Measurements from ENCODE around the gene BUB3. TPM values are rescaled to one million over a fixed set of nuclear protein-coding genes. Genes with fewer than 3 reads are reported as not detected.

BUB3 gene
- total and polyA plus RNA-seq, 8 donors = 33.4 to 160 (median 62.4) TPM

GRCh38 chr10:123150986-123151736 is 3.0 kb upstream of the BUB3 start:
- peaks cover 22 to 75% (median 60%) of the 10 kb centered on the region in 4 donors for H3K4me1 ChIP-seq
- 3 to 7% (median 4%) methylated on average over 38 to 56 of the region's 56 CpGs for WGBS, 5 donors
- no peak overlapping the region for H3K27ac ChIP-seq
- peaks cover 51 to 75% (median 69%) of the 10 kb centered on the region in 3 donors for H3K27me3 ChIP-seq
- peak overlapping the region in 3 of 4 donors; percentile 10 to 40 (median 28) for H3K4me3 ChIP-seq
- peaks cover 0 to 5% (median 2%) of the 10 kb centered on the region in 4 donors for H3K36me3 ChIP-seq
- no peaks in the 10 kb centered on the region for H3K9me3 ChIP-seq
- intact Hi-C loops (cut with DNase I; ENCODE audit: low total_unique reads) = no loop called here
- no peak for TF ChIP-seq EP300 (IDR thresholded peaks at IDR 0.05)
- no peak for TF ChIP-seq CTCF (IDR thresholded peaks at IDR 0.05)
- no peak for TF ChIP-seq POLR2A (IDR thresholded peaks at IDR 0.05)
- no peak for TF ChIP-seq POLR2AphosphoS5 (IDR thresholded peaks at IDR 0.05)
- DNase-seq = peak in 1 of 2 donors; percentile 48

GRCh38 chr10:123151737-123152135 is 2.5 kb upstream of the BUB3 start:
- H3K27ac ChIP-seq = no peak overlapping the region
- intact Hi-C loops (cut with DNase I; ENCODE audit: low total_unique reads) = no loop called here
- peaks cover 0 to 10% (median 7%) of the 10 kb centered on the region in 4 donors for H3K36me3 ChIP-seq
- no peaks in the 10 kb centered on the region for H3K9me3 ChIP-seq
- H3K27me3 ChIP-seq = peaks cover 47 to 70% (median 63%) of the 10 kb centered on the region in 3 donors
- DNase-seq = no peak
- TF ChIP-seq POLR2AphosphoS5 (IDR thresholded peaks at IDR 0.05) (no peak), EP300 (IDR thresholded peaks at IDR 0.05) (no peak), CTCF (IDR thresholded peaks at IDR 0.05) (no peak), POLR2A (IDR thresholded peaks at IDR 0.05) (no peak)
- peak overlapping the region in 1 of 4 donors; percentile 40 for H3K4me3 ChIP-seq
- 18 to 26% (median 22%) methylated on average over 7 of the region's 7 CpGs for WGBS, 5 donors
- H3K4me1 ChIP-seq = peaks cover 22 to 75% (median 61%) of the 10 kb centered on the region in 4 donors

- H3K4me3 ChIP-seq = peak overlapping the region in 3 of 4 donors; percentile 83 to 99 (median 99)
- peaks cover 22 to 69% (median 59%) of the 10 kb centered on the region in 4 donors for H3K4me1 ChIP-seq
- H3K27me3 ChIP-seq = peaks cover 29 to 51% (median 44%) of the 10 kb centered on the region in 3 donors
- TF ChIP-seq EP300 (IDR thresholded peaks at IDR 0.05) (no peak), POLR2AphosphoS5 (IDR thresholded peaks at IDR 0.05) (no peak), POLR2A (IDR thresholded peaks at IDR 0.05) (no peak), CTCF (IDR thresholded peaks at IDR 0.05) (no peak)
- WGBS, 5 donors = 28 to 46% (median 37%) methylated on average over 9 of the region's 9 CpGs
- H3K9me3 ChIP-seq = no peaks in the 10 kb centered on the region
- H3K36me3 ChIP-seq = peaks cover 0 to 29% (median 25%) of the 10 kb centered on the region in 4 donors
- intact Hi-C loops (cut with DNase I; ENCODE audit: low total_unique reads) = no loop called here
- DNase-seq = no peak
- H3K27ac ChIP-seq = peak overlapping the region in 1 of 5 donors; percentile 93
Measured at GRCh38 chr10:123153486-123154091, 613 bp upstream of the BUB3 start.

- Histone ChIP-seq H3K4me1 (peaks cover 22 to 61% (median 48%) of the 10 kb centered on the region in 4 donors), H3K4me3 (peak overlapping the region; percentile 83 to 99 (median 98)), H3K27ac (peak overlapping the region; percentile 91 to 96 (median 93)), H3K36me3 (peaks cover 0 to 36% (median 29%) of the 10 kb centered on the region in 4 donors), H3K9me3 (no peaks in the 10 kb centered on the region), H3K27me3 (peaks cover 19 to 38% (median 31%) of the 10 kb centered on the region in 3 donors)
- intact Hi-C loops (cut with DNase I; ENCODE audit: low total_unique reads) = no loop called here
- TF ChIP-seq CTCF (IDR thresholded peaks at IDR 0.05) (no peak), POLR2A (IDR thresholded peaks at IDR 0.05) (no peak), EP300 (IDR thresholded peaks at IDR 0.05) (no peak), POLR2AphosphoS5 (IDR thresholded peaks at IDR 0.05) (no peak)
- peak in 1 of 2 donors; percentile 80 for DNase-seq
- WGBS, 5 donors = 2 to 5% (median 3%) methylated on average over 29 to 49 of the region's 49 CpGs
Measured at GRCh38 chr10:123154711-123155505, 706 bp downstream of the BUB3 start.

All from stomach (tissue), 9 donors.